Duodenal mucosa (tissue), 2 donors: ENCODE results near the gene ILF2.

ENCODE experiments used
- H3K27ac ChIP-seq: one replicate; pipeline ENCODE4 v1.7.0; 2013; ENCODE audit warnings: low read depth, low read length
- H3K27me3 ChIP-seq, 2 donors: one replicate each; pipeline ENCODE4 v1.7.0; 2013; ENCODE audit warnings: low read length in 2 of 2, control low read depth in 1 of 2; ENCODE audit not compliant: insufficient read depth in 2 of 2, control insufficient read depth in 1 of 2
- H3K36me3 ChIP-seq, 2 donors: one replicate each; pipeline ENCODE4 v1.7.0; 2013; ENCODE audit warnings: low read length in 2 of 2, control low read depth in 1 of 2; ENCODE audit not compliant: insufficient read depth in 2 of 2, control insufficient read depth in 1 of 2
- H3K4me1 ChIP-seq, 2 donors: one replicate each; pipeline ENCODE4 v1.7.0; 2013; ENCODE audit warnings: low read length in 2 of 2, control low read depth in 1 of 2; ENCODE audit not compliant: insufficient read depth in 2 of 2, control insufficient read depth in 1 of 2
- H3K4me3 ChIP-seq, 2 donors: one replicate each; pipeline ENCODE4 v1.7.0; 2013; ENCODE audit warnings: low read length in 2 of 2, low read depth in 1 of 2
- H3K9ac ChIP-seq, 2 donors: one replicate each; pipeline ENCODE4 v1.7.0; 2013; ENCODE audit warnings: low read length in 2 of 2, low read depth in 1 of 2
- H3K9me3 ChIP-seq, 2 donors: one replicate each; pipeline ENCODE4 v1.7.0; 2013; ENCODE audit warnings: low read length in 2 of 2, control low read depth in 1 of 2; ENCODE audit not compliant: control insufficient read depth in 1 of 2

Gene ILF2

DNA sequence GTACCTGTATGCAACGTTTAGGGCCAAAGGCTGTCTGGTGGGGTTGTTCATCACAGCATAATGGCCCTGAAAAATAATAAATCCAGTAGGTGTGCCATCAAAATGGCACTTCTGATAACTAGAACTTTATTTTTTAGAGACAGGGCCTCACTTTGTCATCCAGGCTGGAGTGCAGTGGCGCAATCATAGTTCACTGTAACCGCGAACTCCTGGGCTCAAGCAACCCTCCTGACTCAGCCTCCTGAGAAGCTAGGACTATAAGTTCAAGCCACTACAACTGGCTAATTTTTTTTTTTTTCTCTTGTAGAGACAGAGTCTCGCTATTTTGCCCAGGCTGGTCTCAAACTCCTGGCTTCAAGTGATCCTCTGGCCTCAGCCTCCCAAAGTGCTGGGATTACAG is 7.6 kb downstream of the ILF2 start:
- Histone ChIP-seq H3K4me1 (peaks cover 8 to 9% of the 10 kb centered on the region in 2 donors), H3K27ac (no peak overlapping the region), H3K4me3 (no peak overlapping the region), H3K27me3 (no peaks in the 10 kb centered on the region), H3K9me3 (no peaks in the 10 kb centered on the region), H3K36me3 (peaks cover 42 to 75% of the 10 kb centered on the region in 2 donors), H3K9ac (no peak overlapping the region)

DNA sequence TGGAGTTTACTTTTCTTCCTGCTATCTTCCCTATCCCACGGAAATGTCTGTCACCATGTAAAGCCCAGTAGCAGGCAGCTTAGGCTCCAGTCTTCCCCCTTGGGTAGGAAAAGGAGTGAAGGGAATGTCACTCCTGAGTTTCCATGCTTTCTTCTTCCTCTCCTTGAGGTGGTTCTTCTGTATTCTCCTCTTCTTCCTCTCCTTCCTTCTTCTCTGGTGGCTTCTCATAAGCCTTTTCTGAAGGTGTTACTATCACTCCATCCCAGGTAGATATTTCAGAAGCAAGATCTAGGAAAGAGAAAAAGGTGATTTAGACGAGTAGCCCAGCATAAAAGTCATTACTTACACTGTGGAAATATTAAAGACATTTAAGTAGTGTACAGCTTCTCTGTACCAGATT is 8.5 kb downstream of the ILF2 start:
- no peaks in the 10 kb centered on the region for H3K9me3 ChIP-seq
- peaks cover 35 to 65% of the 10 kb centered on the region in 2 donors for H3K36me3 ChIP-seq
- H3K4me3 ChIP-seq, result no peak overlapping the region
- H3K27me3 ChIP-seq, result no peaks in the 10 kb centered on the region
- peaks cover 9% of the 10 kb centered on the region in 2 donors for H3K4me1 ChIP-seq
- H3K27ac ChIP-seq, result no peak overlapping the region
- no peak overlapping the region for H3K9ac ChIP-seq

- Histone ChIP-seq H3K4me3 (no peak overlapping the region), H3K9ac (no peak overlapping the region), H3K27ac (no peak overlapping the region), H3K36me3 (peaks cover 30 to 55% of the 10 kb centered on the region in 2 donors), H3K4me1 (peaks cover 9% of the 10 kb centered on the region in 2 donors), H3K9me3 (no peaks in the 10 kb centered on the region), H3K27me3 (no peaks in the 10 kb centered on the region)
These were observed 9.6 kb downstream of the ILF2 start for GRCh38 chr1:153661111-153661708.

GRCh38 chr1:153659656-153660055 is 11.1 kb downstream of the ILF2 start:
- Histone ChIP-seq H3K9me3 (no peaks in the 10 kb centered on the region), H3K4me1 (peaks cover 9% of the 10 kb centered on the region in 2 donors), H3K4me3 (peak overlapping the region; percentile 82 to 84), H3K27ac (no peak overlapping the region), H3K9ac (peak overlapping the region; percentile 73 to 87), H3K36me3 (peaks cover 18 to 39% of the 10 kb centered on the region in 2 donors), H3K27me3 (no peaks in the 10 kb centered on the region)

GRCh38 chr1:153659175-153659534 is 11.6 kb downstream of the ILF2 start:
- H3K9ac ChIP-seq, result peak overlapping the region; percentile 73 to 87
- H3K9me3 ChIP-seq, result no peaks in the 10 kb centered on the region
- H3K4me3 ChIP-seq, result peak overlapping the region; percentile 82 to 84
- H3K36me3 ChIP-seq, result peaks cover 17 to 34% of the 10 kb centered on the region in 2 donors
- H3K4me1 ChIP-seq, result peaks cover 9% of the 10 kb centered on the region in 2 donors
- no peak overlapping the region for H3K27ac ChIP-seq
- no peaks in the 10 kb centered on the region for H3K27me3 ChIP-seq

GRCh38 chr1:153658400-153659174 is 12.2 kb downstream of the ILF2 start, which contains the start of gene SNAPIN:
Gene SNAPIN (plus strand): TSS chr1:153658703. CDS start chr1:153658744, 41 bp downstream.
- H3K9ac ChIP-seq, result peak within 1 kb of the TSS; percentile 73 to 87
- no peaks in the 10 kb centered on the region for H3K9me3 ChIP-seq
- peak within 1 kb of the TSS; percentile 93 for H3K27ac ChIP-seq
- no peaks in the 10 kb centered on the region for H3K27me3 ChIP-seq
- H3K4me3 ChIP-seq, result peak within 1 kb of the TSS; percentile 82 to 84
- peaks cover 17 to 29% of the 10 kb centered on the region in 2 donors for H3K36me3 ChIP-seq
- H3K4me1 ChIP-seq, result peaks cover 9% of the 10 kb centered on the region in 2 donors

DNA sequence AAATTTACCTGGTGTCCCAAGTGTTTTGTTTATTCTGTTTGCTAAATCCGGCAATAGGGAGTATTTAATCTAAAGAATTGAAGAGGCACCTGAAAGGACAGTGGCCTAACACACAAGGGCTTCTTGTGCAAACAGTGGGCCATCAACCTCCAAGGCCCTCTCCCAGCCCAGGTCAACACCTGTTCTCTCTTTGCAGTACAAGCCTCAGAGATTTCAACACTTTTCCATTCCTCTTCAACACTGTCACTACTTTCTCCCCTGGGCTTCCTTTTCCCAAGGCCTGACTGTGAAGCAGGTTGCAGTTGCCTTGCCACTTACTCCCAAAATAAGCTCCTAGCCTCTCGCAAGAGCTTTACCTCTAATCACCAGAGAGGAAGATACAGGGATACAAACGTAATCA is 15.5 kb downstream of the ILF2 start:
- no peak overlapping the region for H3K9ac ChIP-seq
- no peak overlapping the region for H3K4me3 ChIP-seq
- H3K9me3 ChIP-seq, result no peaks in the 10 kb centered on the region
- H3K4me1 ChIP-seq, result peaks cover 12 to 17% of the 10 kb centered on the region in 2 donors
- H3K36me3 ChIP-seq, result no peaks in the 10 kb centered on the region
- H3K27me3 ChIP-seq, result no peaks in the 10 kb centered on the region
- no peak overlapping the region for H3K27ac ChIP-seq

DNA sequence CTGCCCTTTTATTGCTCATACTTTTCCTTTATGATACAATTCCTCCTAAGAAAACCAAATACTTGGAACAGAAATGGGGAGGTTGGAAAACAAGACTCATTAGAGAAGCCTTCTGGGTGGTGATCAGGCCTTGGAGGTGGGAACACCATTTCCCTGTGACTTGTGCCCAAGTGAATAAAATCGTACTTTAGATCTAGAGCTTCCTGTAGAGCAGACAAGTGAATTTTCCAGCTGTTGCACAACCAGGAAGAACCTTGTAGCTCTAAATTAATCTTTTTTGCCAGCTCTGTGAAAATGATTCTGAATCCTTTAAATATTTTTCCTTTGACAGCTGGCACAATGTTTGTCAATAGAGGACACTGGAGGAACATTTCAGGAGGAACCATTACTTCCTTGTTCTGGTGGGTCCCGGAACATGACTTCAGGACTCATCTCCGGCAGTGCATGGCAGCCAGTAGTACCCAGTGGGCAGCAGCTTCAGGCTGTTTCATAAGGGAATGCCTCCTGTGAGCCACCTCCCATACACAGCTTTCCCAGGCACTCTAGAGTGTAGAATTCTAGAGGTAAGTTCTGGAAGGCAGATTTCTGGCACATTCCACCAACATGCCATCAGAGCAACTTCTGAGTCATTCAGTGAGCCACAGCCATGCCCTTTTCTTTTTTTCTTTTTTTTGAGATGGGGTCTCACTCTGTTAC is 17.8 kb downstream of the ILF2 start:
- Histone ChIP-seq H3K27ac (no peak overlapping the region), H3K4me1 (peaks cover 3 to 8% of the 10 kb centered on the region in 2 donors), H3K4me3 (no peak overlapping the region), H3K36me3 (no peaks in the 10 kb centered on the region), H3K27me3 (no peaks in the 10 kb centered on the region), H3K9ac (no peak overlapping the region), H3K9me3 (no peaks in the 10 kb centered on the region)

DNA sequence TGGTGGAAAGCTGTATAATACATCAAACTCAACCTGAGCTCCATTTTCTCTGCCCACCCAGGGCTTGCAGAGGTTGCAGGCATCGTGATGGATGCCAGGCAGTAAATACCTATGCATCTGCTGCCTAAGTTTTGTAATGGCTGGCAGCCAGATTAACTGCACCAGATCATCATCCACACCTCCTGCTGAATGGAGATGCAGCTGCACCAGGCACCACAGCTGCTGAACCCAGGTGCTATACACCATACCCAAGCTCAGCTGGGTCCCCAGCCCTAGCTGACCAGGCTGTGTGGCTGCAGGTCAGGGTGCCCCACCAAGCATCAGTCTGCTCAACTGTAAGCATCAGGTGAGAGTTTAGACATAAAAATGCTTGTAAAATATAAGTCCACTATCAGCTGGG is 19.0 kb downstream of the ILF2 start:
- no peak overlapping the region for H3K4me3 ChIP-seq
- no peak overlapping the region for H3K9ac ChIP-seq
- H3K27ac ChIP-seq, result no peak overlapping the region

DNA sequence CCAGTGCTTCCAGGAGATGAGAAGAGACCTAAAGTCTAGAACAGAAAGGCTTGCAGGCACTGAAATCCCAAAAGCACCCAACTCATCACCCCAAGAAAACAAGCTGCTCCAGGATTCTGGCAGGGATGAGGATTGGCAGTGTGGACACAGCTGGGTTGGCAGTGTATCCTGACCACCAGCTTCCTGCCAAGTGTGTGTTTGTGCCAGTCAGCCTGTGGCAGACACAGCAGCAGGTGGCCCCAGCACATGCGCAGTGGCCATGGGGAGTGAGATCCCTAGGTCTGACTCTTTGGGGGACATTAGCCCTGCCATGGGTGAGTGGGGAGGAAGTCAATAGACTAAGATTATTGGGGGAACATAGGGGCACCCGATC is 20.9 kb downstream of the ILF2 start:
- Histone ChIP-seq H3K9ac (no peak overlapping the region), H3K27ac (no peak overlapping the region), H3K4me1 (peaks cover 3 to 8% of the 10 kb centered on the region in 2 donors), H3K27me3 (no peaks in the 10 kb centered on the region), H3K36me3 (peaks cover 13 to 19% of the 10 kb centered on the region in 2 donors), H3K4me3 (no peak overlapping the region), H3K9me3 (no peaks in the 10 kb centered on the region)

More for the DNA sequence above, 19.0 kb downstream of the ILF2 start:
- Histone ChIP-seq H3K4me1 (peaks cover 3 to 8% of the 10 kb centered on the region in 2 donors), H3K9me3 (no peaks in the 10 kb centered on the region), H3K27me3 (no peaks in the 10 kb centered on the region), H3K36me3 (no peaks in the 10 kb centered on the region)
